KMS-11 (cell line): ENCODE measurements around the gene GLYR1.

Experiments
- H2AFZ ChIP-seq: fragments of 200-600 bp; sonication (generic); 2 replicates; pipeline ENCODE4 v1.6.1; 2016; ENCODE audit warnings: antibody characterized with exemption, mixed run types, low read depth
- H3K27ac ChIP-seq: fragments of 200-600 bp; sonication (generic); 2 replicates; pipeline ENCODE4 v1.6.1; 2016; ENCODE audit warnings: mild to moderate bottlenecking, mixed run types
- H3K27me3 ChIP-seq: fragments of 200-600 bp; sonication (generic); 2 replicates; pipeline ENCODE4 v1.6.1; 2017; ENCODE audit warnings: mild to moderate bottlenecking, low read depth, mixed run types, moderate library complexity; ENCODE audit not compliant: insufficient read depth
- H3K36me3 ChIP-seq: fragments of 200-600 bp; sonication (generic); 2 replicates; pipeline ENCODE4 v1.6.1; 2017; ENCODE audit warnings: mild to moderate bottlenecking, mixed run types; ENCODE audit not compliant: insufficient read depth
- H3K4me1 ChIP-seq: fragments of 200-600 bp; sonication (generic); 2 replicates; pipeline ENCODE4 v1.6.1; 2016; ENCODE audit warnings: mild to moderate bottlenecking, low read depth, mixed run types; ENCODE audit not compliant: poor library complexity, severe bottlenecking
- H3K4me2 ChIP-seq: fragments of 200-600 bp; sonication (generic); 2 replicates; pipeline ENCODE4 v1.7.0; 2016; ENCODE audit warnings: mild to moderate bottlenecking, mixed run types
- H3K4me3 ChIP-seq: fragments of 200-600 bp; sonication (generic); IDR thresholded peaks from 2 replicates; pipeline ENCODE4 v1.6.1; 2017; ENCODE audit warnings: low read depth, low read length, mixed read lengths; ENCODE audit not compliant: insufficient read depth
- H3K79me2 ChIP-seq: fragments of 200-600 bp; sonication (generic); 2 replicates; pipeline ENCODE4 v1.6.1; 2016; ENCODE audit warnings: low read depth, mixed run types; ENCODE audit not compliant: insufficient read depth
- H3K9ac ChIP-seq: fragments of 200-600 bp; sonication (generic); 2 replicates; pipeline ENCODE4 v1.6.1; 2016; ENCODE audit warnings: mild to moderate bottlenecking, mixed run types
- H4K20me1 ChIP-seq: fragments of 200-600 bp; sonication (generic); 2 replicates; pipeline ENCODE4 v1.6.1; 2016; ENCODE audit warnings: mild to moderate bottlenecking, mixed run types; ENCODE audit not compliant: insufficient read depth
- CTCF ChIP-seq: fragments of 200-600 bp; sonication (generic); conservative IDR thresholded peaks from 2 replicates; pipeline ENCODE4 v1.6.1; 2017; ENCODE audit warnings: low read depth, mild to moderate bottlenecking, antibody characterized with exemption, low read length, moderate library complexity, mixed read lengths

The GLYR1 gene

GRCh38 chr16:4893103-4893862, 46.2 kb upstream of the GLYR1 start:
- H3K4me1 ChIP-seq = no peaks in the 10 kb centered on the region
- no peak overlapping the region for H3K4me2 ChIP-seq
- H4K20me1 ChIP-seq = no peaks in the 10 kb centered on the region
- H3K9ac ChIP-seq = no peak overlapping the region
- TF ChIP-seq CTCF = no peak
- H3K27ac ChIP-seq = no peak overlapping the region
- H3K79me2 ChIP-seq = no peaks in the 10 kb centered on the region
- H2AFZ ChIP-seq = no peak overlapping the region
- H3K27me3 ChIP-seq = no peaks in the 10 kb centered on the region
- H3K4me3 ChIP-seq = no peak overlapping the region
- H3K36me3 ChIP-seq = no peaks in the 10 kb centered on the region

GRCh38 chr16:4892361-4893102, 45.4 kb upstream of the GLYR1 start:
- no peaks in the 10 kb centered on the region for H3K36me3 ChIP-seq
- no peak overlapping the region for H3K9ac ChIP-seq
- H3K27ac ChIP-seq = no peak overlapping the region

GRCh38 chr16:4891886-4892216, 44.8 kb upstream of the GLYR1 start:
- H3K4me1 ChIP-seq = no peaks in the 10 kb centered on the region
- H2AFZ ChIP-seq = no peak overlapping the region
- no peaks in the 10 kb centered on the region for H3K79me2 ChIP-seq
- H3K4me2 ChIP-seq = no peak overlapping the region
- no peak overlapping the region for H3K9ac ChIP-seq
- no peak overlapping the region for H3K27ac ChIP-seq
- no peaks in the 10 kb centered on the region for H4K20me1 ChIP-seq
- no peak overlapping the region for H3K4me3 ChIP-seq
- no peak for TF ChIP-seq CTCF
- H3K27me3 ChIP-seq = no peaks in the 10 kb centered on the region
- H3K36me3 ChIP-seq = no peaks in the 10 kb centered on the region

More at GRCh38 chr16:4892361-4893102, 45.4 kb upstream of the GLYR1 start:
- no peaks in the 10 kb centered on the region for H3K79me2 ChIP-seq
- TF ChIP-seq CTCF = no peak
- H4K20me1 ChIP-seq = no peaks in the 10 kb centered on the region
- H2AFZ ChIP-seq = no peak overlapping the region
- H3K27me3 ChIP-seq = no peaks in the 10 kb centered on the region
- H3K4me2 ChIP-seq = no peak overlapping the region
- H3K4me3 ChIP-seq = no peak overlapping the region
- H3K4me1 ChIP-seq = no peaks in the 10 kb centered on the region

- H3K79me2 ChIP-seq = no peaks in the 10 kb centered on the region
- no peaks in the 10 kb centered on the region for H3K36me3 ChIP-seq
- no peak for TF ChIP-seq CTCF
- H2AFZ ChIP-seq = no peak overlapping the region
- no peak overlapping the region for H3K9ac ChIP-seq
- H3K27me3 ChIP-seq = no peaks in the 10 kb centered on the region
- no peaks in the 10 kb centered on the region for H4K20me1 ChIP-seq
- H3K4me2 ChIP-seq = no peak overlapping the region
- H3K27ac ChIP-seq = no peak overlapping the region
- H3K4me3 ChIP-seq = no peak overlapping the region
- no peaks in the 10 kb centered on the region for H3K4me1 ChIP-seq
Measured at GRCh38 chr16:4891097-4891885, 44.2 kb upstream of the GLYR1 start.
